ENCODE results near the gene PRIMA1.

DNA sequence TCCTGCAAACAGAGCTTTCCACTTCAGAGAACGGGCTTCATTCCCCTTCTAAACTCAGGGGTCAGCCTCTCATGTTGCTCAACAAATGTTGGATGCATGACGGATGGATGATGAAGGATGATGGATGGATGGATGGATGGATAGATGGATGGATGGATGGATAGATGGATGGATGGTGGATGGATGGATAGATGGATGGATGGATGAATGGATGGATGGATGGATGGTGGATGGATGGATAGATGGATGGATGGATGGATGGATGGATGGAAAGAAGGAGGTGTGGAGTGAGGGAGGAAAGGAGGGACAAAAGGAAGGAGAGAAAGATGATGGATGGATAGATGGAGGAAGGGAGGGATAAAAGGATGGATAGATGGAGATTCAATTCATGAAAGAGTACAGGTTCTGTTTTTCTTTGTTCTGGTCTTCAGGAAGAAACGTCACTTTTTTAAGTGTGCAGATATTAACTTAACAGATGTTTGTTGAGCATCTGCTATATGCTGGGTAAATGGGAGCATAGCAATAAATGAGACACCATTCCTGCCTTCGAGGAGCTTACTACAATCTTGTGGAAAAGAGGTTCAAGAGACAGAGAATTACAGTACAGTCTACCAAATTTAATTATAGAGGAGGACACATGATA lies 41.7 kb upstream of the PRIMA1 start:
- TF ChIP-seq POLR2A (IDR thresholded peaks at IDR 0.05) (no peak), CTCF (IDR thresholded peaks at IDR 0.05) (no peak)
